ENCODE data around the gene TP53TG5.

Gene TP53TG5

GRCh38 chr20:45338121-45339030, 39.7 kb downstream of the TP53TG5 start:
- H3K4me1 ChIP-seq (ENCODE audit: control insufficient read depth, insufficient read depth, low read length, unreplicated experiment): peaks cover 73% of the 10 kb centered on the region

DNA sequence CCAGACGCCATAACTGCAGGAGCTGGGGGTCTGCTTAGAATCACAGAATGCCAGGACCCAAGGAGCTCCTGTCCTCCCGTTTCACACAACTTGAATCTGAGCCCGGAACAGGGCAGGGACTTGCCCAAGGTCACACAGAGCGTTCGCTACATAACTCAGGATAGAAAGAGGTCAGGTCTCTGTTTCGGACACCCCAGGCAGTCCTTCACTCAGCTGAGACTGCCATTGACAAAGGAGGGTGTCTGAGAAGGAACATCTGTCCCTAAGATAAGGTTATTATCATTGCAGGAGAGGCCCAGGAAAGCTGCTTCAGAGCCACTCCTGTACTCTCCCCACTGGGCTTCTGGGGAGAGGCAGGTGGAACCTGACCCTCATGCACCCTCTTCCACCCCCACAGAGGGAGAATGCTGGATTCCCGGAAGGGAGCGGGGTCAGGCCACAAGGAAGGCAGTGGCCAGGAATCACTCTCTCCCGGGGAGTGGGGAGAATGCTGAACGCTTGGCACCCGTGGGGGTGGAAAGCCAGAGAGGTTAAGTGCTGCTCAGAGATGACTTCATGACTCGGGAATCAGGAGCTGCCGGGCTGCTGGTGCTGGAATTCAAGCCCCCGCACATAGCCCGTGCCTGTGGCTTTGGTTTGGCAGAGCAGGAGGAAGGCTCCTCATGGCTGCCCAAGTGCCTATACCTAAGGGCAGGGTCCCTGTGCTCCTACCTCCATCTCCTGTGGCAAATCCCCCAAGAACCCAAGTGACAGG, 40.6 kb downstream of the TP53TG5 start:
- H2AFZ ChIP-seq (ENCODE audit: low read length, unreplicated experiment): no peak overlapping the region
- peak overlapping the region; percentile 12; the same call in 1 of the 2 replicates for H3K4me3 ChIP-seq (ENCODE audit: low read depth, low read length)
- H3K4me1 ChIP-seq (ENCODE audit: control insufficient read depth, insufficient read depth, low read length, unreplicated experiment): peaks cover 65% of the 10 kb centered on the region
- H3K27me3 ChIP-seq (ENCODE audit: insufficient read depth, low read length): no peaks in the 10 kb centered on the region
- peaks cover 70% of the 10 kb centered on the region for H3K79me2 ChIP-seq (ENCODE audit: control insufficient read depth, insufficient read depth, low read length, unreplicated experiment)
- peaks cover 28% of the 10 kb centered on the region; the same call in 1 of the 2 replicates for H3K36me3 ChIP-seq (ENCODE audit: insufficient read depth, low read length)
- peak overlapping the region; percentile 94 for H3K27ac ChIP-seq (ENCODE audit: low read depth, low read length)

More at GRCh38 chr20:45338121-45339030, 39.7 kb downstream of the TP53TG5 start:
- peaks cover 22% of the 10 kb centered on the region; the same call in 1 of the 2 replicates for H3K36me3 ChIP-seq (ENCODE audit: insufficient read depth, low read length)
- no peaks in the 10 kb centered on the region for H3K27me3 ChIP-seq (ENCODE audit: insufficient read depth, low read length)
- H3K79me2 ChIP-seq (ENCODE audit: control insufficient read depth, insufficient read depth, low read length, unreplicated experiment): peaks cover 70% of the 10 kb centered on the region
- H2AFZ ChIP-seq (ENCODE audit: low read length, unreplicated experiment): no peak overlapping the region
- no peak overlapping the region for H3K4me3 ChIP-seq (ENCODE audit: low read depth, low read length)
- H3K27ac ChIP-seq (ENCODE audit: low read depth, low read length): peak overlapping the region; percentile 94

DNA sequence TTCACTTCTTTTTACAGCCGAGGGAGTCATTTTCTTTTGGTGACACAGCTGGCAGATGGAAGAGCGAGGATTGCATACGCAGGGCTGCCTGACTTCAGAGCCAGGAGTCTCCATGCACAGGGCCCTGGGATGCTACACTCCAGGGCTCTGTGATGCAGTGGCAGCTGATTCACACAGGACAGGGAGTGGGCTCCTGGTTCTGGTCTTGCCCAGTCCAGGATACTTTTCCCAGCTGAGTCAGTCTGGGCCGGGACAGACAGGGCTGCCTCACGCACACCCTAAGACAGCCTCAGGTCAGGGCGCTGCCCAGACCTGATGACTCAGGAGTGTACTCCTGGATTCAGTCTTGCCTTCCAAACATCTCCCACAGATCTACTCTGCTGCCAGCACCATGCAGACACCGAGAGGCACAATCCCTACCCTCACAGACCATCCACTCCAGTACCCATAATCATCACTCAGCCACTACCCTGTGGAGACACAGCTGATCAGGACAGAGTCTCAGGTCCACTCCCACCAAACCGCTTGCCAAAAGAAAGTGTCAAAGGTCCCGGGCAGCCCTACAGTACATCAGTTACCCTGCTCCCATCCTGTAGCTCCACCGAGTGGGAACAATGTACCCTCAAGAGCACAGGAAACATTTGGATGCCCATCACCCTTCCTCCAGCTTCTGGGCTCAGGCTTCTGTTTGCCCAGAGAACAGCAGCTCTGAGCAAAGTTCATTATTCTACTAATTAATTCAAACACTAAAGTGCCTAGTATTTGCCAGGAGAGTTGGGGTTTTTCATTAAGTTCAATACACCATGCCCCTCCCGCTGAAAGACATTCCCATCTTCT, 41.4 kb downstream of the TP53TG5 start:
- H3K4me3 ChIP-seq (ENCODE audit: low read depth, low read length): peak overlapping the region; percentile 12; the same call in 1 of the 2 replicates
- H3K27me3 ChIP-seq (ENCODE audit: insufficient read depth, low read length): no peaks in the 10 kb centered on the region
- H3K36me3 ChIP-seq (ENCODE audit: insufficient read depth, low read length): peaks cover 28% of the 10 kb centered on the region; the same call in 1 of the 2 replicates
- peaks cover 64% of the 10 kb centered on the region for H3K79me2 ChIP-seq (ENCODE audit: control insufficient read depth, insufficient read depth, low read length, unreplicated experiment)
- peaks cover 57% of the 10 kb centered on the region for H3K4me1 ChIP-seq (ENCODE audit: control insufficient read depth, insufficient read depth, low read length, unreplicated experiment)
- peak overlapping the region; percentile 94 for H3K27ac ChIP-seq (ENCODE audit: low read depth, low read length)
- no peak overlapping the region for H2AFZ ChIP-seq (ENCODE audit: low read length, unreplicated experiment)

DNA sequence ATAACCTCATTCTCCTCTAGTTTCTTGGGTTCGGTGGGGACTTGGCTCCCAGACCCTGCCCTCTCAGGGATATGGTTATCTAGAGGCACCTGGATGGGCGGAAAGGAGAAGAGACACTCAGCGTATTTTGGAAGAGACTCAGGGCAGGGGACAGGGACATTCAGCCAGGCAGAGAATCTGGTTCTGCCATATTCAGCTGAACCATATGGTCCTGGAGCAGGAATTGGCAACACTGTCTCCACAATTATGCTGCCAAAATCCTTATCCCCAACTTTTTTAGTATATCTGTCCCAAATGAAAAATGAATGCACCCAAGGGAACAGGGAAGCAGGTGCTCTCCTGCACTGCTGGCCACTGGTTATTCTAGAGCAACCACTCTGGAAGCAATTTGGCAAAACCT, 47.6 kb downstream of the TP53TG5 start:
- peaks cover 40% of the 10 kb centered on the region for H3K36me3 ChIP-seq (ENCODE audit: insufficient read depth, low read length)

DNA sequence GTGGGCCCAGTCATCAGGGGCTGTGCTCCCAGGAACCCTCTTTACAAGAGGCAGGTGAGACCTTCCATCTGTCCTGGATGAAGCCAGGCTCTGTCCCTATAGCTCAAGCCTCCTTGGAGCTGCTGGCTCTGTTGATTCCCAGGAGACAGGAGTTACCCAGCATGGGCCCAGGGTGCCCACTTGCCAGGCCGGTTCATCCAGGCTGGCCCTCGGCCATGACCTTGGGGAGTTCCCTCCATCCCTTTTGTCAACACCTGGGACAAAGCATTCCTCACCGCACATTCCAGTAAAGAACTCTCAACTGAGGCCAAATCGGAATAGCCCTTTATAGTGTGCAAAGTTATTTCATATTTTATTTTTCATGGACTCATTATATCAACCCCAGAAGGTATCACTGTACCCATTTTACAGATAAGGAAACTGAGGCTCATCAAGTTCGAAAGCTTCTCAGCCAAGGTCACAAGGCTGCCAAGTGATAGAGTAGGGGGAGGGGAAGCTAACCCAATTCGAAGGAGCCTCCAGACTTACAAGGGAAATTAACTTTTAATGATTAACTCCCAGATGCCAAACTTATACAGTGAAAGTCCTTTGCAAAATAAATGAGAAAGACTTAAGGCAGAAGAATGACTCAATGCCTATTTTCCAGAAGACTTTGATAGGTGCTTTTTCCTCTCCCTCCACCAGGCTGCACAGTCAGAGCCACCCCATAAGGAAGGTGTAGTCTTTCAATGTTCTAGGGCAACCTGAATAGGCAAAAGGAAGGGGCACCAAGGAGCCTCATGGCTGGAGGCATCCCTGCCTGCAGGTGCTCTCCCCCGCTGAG, 48.4 kb downstream of the TP53TG5 start:
- Histone ChIP-seq H3K27ac (ENCODE audit: low read depth, low read length) (no peak overlapping the region), H3K4me1 (ENCODE audit: control insufficient read depth, insufficient read depth, low read length, unreplicated experiment) (no peaks in the 10 kb centered on the region), H3K27me3 (ENCODE audit: insufficient read depth, low read length) (no peaks in the 10 kb centered on the region), H3K36me3 (ENCODE audit: insufficient read depth, low read length) (peaks cover 35% of the 10 kb centered on the region), H3K4me3 (ENCODE audit: low read depth, low read length) (no peak overlapping the region), H2AFZ (ENCODE audit: low read length, unreplicated experiment) (no peak overlapping the region), H3K79me2 (ENCODE audit: control insufficient read depth, insufficient read depth, low read length, unreplicated experiment) (peaks cover 13% of the 10 kb centered on the region)

More for the DNA sequence above, 47.6 kb downstream of the TP53TG5 start:
- no peaks in the 10 kb centered on the region for H3K4me1 ChIP-seq (ENCODE audit: control insufficient read depth, insufficient read depth, low read length, unreplicated experiment)
- no peak overlapping the region for H2AFZ ChIP-seq (ENCODE audit: low read length, unreplicated experiment)
- no peaks in the 10 kb centered on the region for H3K27me3 ChIP-seq (ENCODE audit: insufficient read depth, low read length)
- H3K79me2 ChIP-seq (ENCODE audit: control insufficient read depth, insufficient read depth, low read length, unreplicated experiment): peaks cover 21% of the 10 kb centered on the region
- no peak overlapping the region for H3K27ac ChIP-seq (ENCODE audit: low read depth, low read length)
- H3K4me3 ChIP-seq (ENCODE audit: low read depth, low read length): no peak overlapping the region

DNA sequence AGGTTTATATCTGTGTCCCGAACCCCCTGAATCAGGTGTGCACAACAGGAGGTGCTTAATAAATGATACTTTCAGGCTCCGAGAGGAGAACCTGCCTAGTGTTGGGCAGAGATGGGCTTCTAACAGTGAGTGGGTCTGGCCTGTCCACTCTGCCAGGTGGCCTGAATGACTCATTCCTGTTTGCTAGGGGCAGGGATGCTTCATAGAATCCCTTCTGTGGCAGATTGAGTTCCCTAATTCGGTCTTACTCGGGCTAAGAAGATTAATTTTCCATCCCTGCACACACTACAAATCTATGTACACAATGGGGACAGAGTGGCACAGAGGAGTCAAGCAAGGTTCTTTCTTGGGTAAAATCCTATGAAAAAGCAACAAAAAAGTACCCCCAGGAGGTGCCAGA, 49.7 kb downstream of the TP53TG5 start:
- peaks cover 35% of the 10 kb centered on the region for H3K36me3 ChIP-seq (ENCODE audit: insufficient read depth, low read length)
- no peak overlapping the region for H3K4me3 ChIP-seq (ENCODE audit: low read depth, low read length)

DNA sequence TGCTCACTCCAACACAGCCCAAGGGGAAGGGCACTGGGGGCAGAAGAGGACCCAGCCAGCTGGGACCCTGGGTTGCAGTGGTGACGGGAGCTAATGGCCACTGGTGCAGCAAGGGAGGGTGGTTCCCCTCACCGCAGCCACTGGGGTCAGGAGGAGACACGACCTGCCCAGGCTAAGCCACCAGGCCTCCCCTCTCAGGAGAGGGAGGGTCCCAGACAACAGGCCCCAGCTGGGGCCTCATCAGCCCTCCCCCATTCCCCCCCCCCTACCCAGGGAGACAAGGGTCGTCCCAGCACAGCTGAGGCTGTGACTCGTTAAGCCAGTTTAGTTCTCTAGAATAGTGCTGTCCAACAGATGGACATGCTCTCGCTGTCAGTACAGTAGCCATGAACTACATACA, 52.8 kb downstream of the TP53TG5 start:
- no peaks in the 10 kb centered on the region for H3K79me2 ChIP-seq (ENCODE audit: control insufficient read depth, insufficient read depth, low read length, unreplicated experiment)
- no peak overlapping the region for H3K4me3 ChIP-seq (ENCODE audit: low read depth, low read length)
- H3K27me3 ChIP-seq (ENCODE audit: insufficient read depth, low read length): no peaks in the 10 kb centered on the region
- no peak overlapping the region for H2AFZ ChIP-seq (ENCODE audit: low read length, unreplicated experiment)
- no peak overlapping the region for H3K27ac ChIP-seq (ENCODE audit: low read depth, low read length)
- no peaks in the 10 kb centered on the region for H3K4me1 ChIP-seq (ENCODE audit: control insufficient read depth, insufficient read depth, low read length, unreplicated experiment)
- peaks cover 19% of the 10 kb centered on the region for H3K36me3 ChIP-seq (ENCODE audit: insufficient read depth, low read length)

More for the DNA sequence above, 49.7 kb downstream of the TP53TG5 start:
- Histone ChIP-seq H3K27me3 (ENCODE audit: insufficient read depth, low read length) (no peaks in the 10 kb centered on the region), H2AFZ (ENCODE audit: low read length, unreplicated experiment) (no peak overlapping the region), H3K27ac (ENCODE audit: low read depth, low read length) (no peak overlapping the region), H3K79me2 (ENCODE audit: control insufficient read depth, insufficient read depth, low read length, unreplicated experiment) (peaks cover 11% of the 10 kb centered on the region), H3K4me1 (ENCODE audit: control insufficient read depth, insufficient read depth, low read length, unreplicated experiment) (no peaks in the 10 kb centered on the region)

GRCh38 chr20:45323731-45324130, 54.4 kb downstream of the TP53TG5 start:
- no peak overlapping the region for H2AFZ ChIP-seq (ENCODE audit: low read length, unreplicated experiment)
- H3K27ac ChIP-seq (ENCODE audit: low read depth, low read length): no peak overlapping the region
- H3K4me3 ChIP-seq (ENCODE audit: low read depth, low read length): no peak overlapping the region
- peaks cover 6% of the 10 kb centered on the region; the same call in 1 of the 2 replicates for H3K36me3 ChIP-seq (ENCODE audit: insufficient read depth, low read length)
- H3K4me1 ChIP-seq (ENCODE audit: control insufficient read depth, insufficient read depth, low read length, unreplicated experiment): peaks cover 2% of the 10 kb centered on the region
- no peaks in the 10 kb centered on the region for H3K27me3 ChIP-seq (ENCODE audit: insufficient read depth, low read length)
- no peaks in the 10 kb centered on the region for H3K79me2 ChIP-seq (ENCODE audit: control insufficient read depth, insufficient read depth, low read length, unreplicated experiment)

DNA sequence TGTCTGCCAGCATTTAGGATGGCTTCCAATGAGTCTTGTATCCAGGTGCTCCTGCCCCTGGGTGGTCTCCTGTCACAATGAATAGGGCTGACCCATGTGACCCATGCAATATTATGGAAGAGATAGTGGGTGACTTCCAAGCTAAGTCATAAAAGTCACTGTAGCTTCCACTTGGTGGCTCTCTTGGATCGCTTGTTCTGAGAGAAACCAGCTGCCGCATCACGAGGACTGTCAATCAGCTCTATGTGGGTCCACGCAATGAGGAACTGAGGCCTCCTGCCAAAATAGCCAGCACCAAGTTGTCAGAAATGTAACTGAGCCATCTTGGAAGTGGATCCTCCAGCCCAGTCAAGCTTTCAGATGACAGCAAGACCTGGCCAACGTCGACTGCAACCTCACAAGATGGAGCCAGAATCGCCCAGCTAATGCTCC, 55.2 kb downstream of the TP53TG5 start:
- H2AFZ ChIP-seq (ENCODE audit: low read length, unreplicated experiment): no peak overlapping the region
- H3K4me1 ChIP-seq (ENCODE audit: control insufficient read depth, insufficient read depth, low read length, unreplicated experiment): peaks cover 2% of the 10 kb centered on the region
- H3K4me3 ChIP-seq (ENCODE audit: low read depth, low read length): no peak overlapping the region
- 0 out of 2 replicates have a peak, but pooled peaks cover 2% of the 10 kb centered on the region for H3K36me3 ChIP-seq (ENCODE audit: insufficient read depth, low read length)
- no peaks in the 10 kb centered on the region for H3K79me2 ChIP-seq (ENCODE audit: control insufficient read depth, insufficient read depth, low read length, unreplicated experiment)
- H3K27me3 ChIP-seq (ENCODE audit: insufficient read depth, low read length): no peaks in the 10 kb centered on the region; the same call in 1 of the 2 replicates
- no peak overlapping the region for H3K27ac ChIP-seq (ENCODE audit: low read depth, low read length)
